Activated naive CD4-positive, alpha-beta T cell (primary cell): ENCODE measurements around the gene MYH8.

Source experiments
- DNase-seq, 4 experiments: peaks; one replicate each; lab custom pipeline; 2025; lab: John Stamatoyannopoulos, UW

Gene MYH8

DNA sequence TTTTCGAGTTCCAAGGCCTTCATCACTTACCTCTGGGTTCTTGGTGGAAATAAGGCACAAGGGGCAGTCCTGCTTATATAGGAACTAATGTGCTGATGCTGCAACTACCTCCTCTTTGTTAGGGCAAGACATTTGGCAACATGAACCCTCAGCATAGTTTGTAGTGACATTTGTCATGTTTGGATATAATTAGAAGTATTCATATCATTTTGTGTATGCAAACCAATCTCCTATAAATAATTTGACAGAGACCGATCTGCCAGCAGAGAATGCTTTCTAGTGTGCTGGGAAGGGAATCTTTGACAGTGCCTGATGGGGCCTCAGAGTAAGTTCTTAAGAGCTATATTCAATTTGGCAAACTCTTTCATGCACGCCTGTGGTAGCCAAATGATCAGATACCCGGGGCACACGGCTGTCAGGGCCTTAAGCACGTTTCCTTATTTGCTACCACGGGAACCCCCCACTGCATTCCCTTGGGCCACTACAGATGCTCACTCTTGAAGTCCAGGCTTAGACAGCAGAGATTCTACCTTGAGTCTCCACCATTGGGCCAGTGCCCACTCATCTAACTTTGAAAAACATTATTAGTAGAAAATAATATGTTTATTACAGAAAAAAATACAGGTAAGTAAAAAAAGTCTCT, at the start of gene MYH8:
TSS of gene MYH8 (minus strand) at position 51 of the 643 bp plus-strand sequence. CDS start 1,723 bp downstream, outside the sequence.
- DNase-seq: no peak

GRCh38 chr17:10469459-10469858, 47.7 kb upstream of the MYH8 start, which contains the start of gene MYH4:
TSS of gene MYH4 (minus strand) at chr17:10469559. CDS start at chr17:10466745, 2,814 bp downstream.
- no peak for DNase-seq

GRCh38 chr17:10463402-10463801, 41.7 kb upstream of the MYH8 start:
- no peak for DNase-seq

- no peak for DNase-seq
Measured at GRCh38 chr17:10460062-10460461, 38.3 kb upstream of the MYH8 start.

DNA sequence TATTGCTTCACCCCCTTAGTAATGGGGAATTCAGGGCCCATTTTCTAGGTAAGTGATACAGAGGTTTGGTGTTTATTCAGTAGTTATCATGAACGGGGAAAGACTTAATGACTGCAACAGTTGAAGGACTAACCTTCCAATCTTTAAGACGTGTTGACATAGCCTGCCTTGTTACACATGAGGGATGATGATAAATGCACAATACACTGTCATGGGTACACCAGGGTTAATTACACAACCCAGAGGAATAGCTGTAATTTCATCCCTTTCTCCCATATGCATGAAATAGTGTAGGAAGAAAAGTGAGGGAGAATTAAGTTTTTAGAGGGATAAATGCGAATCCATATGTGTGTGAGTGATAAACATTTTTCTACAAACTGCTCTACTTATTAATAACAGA, 37.0 kb upstream of the MYH8 start:
- no peak for DNase-seq

DNA sequence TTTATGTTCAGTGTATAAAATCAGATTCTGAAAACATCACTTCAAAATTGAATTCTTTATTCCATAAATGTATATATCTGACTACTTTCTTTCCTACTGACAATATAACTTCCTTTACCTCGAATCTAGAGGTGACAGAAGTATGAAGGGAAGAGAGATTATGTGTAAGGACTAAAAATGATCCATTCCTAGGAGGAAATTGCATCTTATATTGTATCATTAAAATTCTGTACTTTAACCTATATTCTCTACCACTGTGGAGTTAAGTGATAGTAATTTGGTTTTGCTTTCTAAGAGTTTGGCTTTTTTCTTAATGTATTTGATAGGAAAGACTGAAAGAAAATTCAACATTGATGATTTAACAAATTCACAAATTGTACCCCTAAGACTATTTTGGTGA, 36.2 kb upstream of the MYH8 start:
- no peak for DNase-seq

GRCh38 chr17:10447026-10447931, 25.5 kb upstream of the MYH8 start:
- DNase-seq: no peak

GRCh38 chr17:10439816-10440215, 18.1 kb upstream of the MYH8 start:
- no peak for DNase-seq

DNA sequence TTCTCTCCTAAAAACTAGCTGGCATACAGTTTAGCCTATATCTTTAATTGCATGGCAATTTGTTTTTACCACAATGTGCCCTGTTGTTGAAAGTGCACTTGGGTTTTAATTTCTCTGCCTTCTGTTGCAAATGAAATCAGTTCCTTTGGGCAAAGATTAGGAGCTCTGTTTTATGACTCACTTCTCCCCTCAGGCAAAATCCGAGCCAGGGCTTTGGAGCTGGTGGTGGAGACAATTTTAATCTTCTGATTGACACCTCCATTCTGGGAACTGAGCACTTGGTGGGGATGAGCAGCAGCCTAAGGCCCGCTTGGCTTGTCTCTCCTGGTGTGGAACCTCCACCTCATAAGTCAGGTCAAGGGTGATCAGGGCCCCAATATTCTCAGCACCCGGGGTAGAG, 13.3 kb upstream of the MYH8 start:
- DNase-seq: no peak

- DNase-seq: no peak
Measured at GRCh38 chr17:10429421-10430045, 7.8 kb upstream of the MYH8 start.

- DNase-seq: no peak
Measured at GRCh38 chr17:10428781-10429180, 7.0 kb upstream of the MYH8 start.

GRCh38 chr17:10421211-10421610, 539 bp downstream of the MYH8 start:
- no peak for DNase-seq

- DNase-seq: no peak
Measured at GRCh38 chr17:10420811-10421210, 939 bp downstream of the MYH8 start.

DNA sequence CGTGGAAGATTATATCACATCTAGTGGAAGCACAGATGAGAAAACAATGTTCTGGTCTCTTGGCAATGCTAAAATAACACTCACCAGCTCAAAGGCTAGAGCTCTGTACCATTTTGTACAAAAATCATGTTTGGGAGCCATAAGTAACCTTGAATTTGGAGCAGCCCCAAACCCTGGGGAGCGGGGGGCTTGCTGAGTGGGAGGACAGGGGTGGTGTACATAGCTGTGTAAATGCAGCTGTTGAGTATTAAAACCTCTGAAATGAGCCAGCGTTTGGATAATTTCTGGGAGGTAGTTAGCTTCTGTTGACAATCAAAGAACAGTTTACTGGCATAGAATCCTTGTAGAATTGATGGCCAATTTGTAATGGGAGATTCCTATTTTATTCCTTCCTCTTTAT, 4.3 kb downstream of the MYH8 start:
- no peak for DNase-seq

DNA sequence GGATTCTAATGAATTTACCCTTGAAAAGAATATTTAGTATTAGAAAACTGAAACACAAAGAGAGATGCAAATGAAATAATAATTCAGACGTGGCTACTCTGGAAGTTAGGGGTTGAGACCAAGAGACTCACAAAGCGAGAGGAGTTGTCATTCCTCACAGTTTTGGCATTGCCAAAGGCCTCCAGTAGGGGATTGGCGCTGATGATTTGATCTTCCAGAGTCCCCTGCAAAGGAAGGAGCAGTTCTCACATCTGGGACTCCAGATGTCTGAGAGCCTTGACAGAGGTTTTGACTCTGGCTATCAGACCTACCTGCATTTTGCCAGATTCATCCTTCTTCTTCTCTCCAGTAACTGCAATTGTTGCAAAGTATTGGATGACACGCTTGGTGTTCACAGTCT, 6.6 kb downstream of the MYH8 start:
- no peak for DNase-seq

- DNase-seq: no peak
Measured at GRCh38 chr17:10403589-10403988, 18.2 kb downstream of the MYH8 start.

DNA sequence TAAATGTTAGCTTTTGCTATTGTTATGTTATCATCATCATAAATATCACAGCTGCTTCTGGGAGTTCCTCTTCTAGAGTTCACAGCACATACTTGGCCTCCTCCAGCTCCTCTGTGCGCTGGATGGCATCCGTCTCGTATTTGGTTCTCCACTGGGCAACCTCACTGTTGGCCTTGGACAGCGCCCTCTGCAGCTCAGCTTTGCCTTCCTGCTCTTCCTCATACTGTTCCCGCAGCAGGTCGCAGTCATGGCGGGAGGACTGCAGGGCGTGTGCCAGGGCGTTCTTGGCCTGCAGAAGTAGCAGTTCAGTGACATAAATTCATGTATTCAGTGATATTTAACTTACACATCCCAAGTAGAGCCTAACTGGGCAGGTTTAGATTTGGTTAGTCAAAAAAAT, 23.4 kb downstream of the MYH8 start:
- DNase-seq: no peak

DNA sequence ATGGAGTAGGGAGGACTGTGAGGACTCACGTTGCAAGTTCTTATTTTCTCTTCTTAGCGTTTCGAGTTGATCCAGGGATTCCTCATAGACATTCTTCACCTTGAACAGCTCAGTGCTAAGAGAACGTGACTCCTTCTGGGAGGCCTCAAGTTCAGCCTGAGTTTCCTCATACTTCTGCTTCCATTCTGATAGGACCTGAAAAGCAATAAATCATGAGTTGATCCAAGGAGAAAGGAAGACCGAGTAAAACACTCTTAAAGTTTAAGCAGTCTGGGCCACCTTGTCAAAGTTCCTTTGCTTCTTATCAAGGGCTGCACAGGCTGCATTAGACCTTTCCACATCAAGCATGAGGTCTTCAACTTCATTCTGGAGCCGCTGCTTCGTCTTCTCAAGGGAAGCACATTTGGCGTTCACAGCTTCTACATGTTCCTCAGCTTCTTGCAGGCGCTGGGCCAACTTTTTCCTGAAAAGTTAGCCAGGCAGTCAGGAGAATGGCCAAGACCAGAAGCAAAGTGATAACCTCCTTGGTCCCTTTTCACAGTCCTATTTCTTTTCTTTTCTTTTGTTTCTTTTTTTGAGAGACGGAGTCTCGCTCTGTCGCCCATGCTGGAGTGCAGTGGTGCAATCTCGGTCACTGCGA, 25.1 kb downstream of the MYH8 start:
- no peak for DNase-seq

DNA sequence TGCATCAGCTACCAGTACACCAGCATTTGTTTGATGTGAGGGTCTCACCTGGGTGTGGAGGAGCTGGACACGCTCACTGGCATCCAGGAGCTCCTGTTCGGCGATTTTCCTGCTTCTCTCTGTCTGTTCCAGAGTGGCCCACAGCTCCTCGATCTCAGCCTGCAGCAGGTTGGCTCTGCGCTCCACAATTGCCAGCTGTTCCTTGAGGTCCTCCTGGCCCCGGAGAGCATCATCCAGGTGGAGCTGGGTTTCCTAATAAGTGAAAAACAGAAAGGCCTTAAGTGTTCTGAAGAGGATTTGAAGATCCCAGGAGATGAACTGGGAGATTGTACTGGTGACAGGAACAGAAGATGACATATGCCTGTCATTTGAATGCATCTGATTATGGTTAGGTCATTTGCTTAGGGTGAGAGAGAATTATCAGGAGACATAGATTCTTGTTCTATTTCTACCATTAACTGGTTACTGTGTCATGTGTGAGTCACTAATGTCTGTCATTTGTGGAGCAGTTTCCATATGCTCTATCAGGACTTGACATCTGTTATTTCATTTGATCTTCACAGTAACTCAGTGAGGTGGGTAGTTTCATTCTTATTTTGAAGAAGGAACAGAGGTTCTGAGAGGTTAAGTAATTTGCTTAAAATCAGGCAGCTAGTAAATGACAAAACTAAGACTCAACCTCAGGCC, 27.4 kb downstream of the MYH8 start:
- DNase-seq: no peak

- no peak for DNase-seq
Measured at GRCh38 chr17:10392880-10393279, 28.9 kb downstream of the MYH8 start.

GRCh38 chr17:10385871-10386270, 35.9 kb downstream of the MYH8 start:
- DNase-seq: no peak

DNA sequence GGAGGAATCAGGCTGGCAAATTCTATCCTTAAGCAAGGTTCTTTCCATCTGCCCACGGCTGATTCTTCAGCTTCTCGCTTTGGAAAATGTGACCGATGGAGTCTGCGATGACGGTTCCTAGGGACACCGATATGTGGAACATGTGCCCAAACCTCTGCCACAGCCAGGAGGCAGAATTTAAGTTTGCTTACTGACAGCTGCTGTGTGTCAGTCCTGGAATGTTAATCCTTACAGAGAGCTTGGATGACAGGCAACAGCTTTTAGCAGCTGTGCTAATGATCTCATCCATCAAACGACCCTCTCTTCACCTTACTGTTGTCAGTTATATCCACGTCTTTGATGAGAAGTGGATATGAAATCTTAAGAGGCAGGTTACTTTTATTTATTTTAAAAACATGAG, 37.6 kb downstream of the MYH8 start:
- DNase-seq: no peak
